ENCODE results near the gene THSD1. TPM values are rescaled to one million over a fixed set of nuclear protein-coding genes. Genes with fewer than 3 reads are reported as not detected.

The THSD1 gene
- total RNA-seq, 4 donors from 2014 or later: 1.2 to 1.9 (median 1.8) TPM

DNA sequence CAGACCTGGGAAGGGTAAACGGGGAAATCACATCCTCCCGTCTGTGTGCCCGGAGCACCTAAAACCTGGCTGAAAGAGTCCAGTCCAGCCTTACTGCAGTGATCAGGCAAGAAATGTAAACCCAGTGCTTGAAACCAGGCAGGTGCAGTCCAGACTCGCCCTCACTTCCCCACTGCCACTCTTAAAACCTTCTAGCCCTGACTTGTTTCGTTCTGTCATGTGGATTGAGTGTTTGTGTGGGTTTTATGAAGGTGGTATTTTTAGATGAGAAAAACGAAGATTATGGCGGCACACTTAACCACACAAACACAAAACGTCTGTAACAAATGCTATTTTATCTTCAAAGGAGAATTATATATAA lies 48.5 kb upstream of the THSD1 start:
- intact Hi-C loops (cut with DNase I; ENCODE audit: low total_unique reads): no loop called here
- peak overlapping the region; percentile 92 to 98 (median 95) for H3K27ac ChIP-seq
- H3K9me3 ChIP-seq: no peaks in the 10 kb centered on the region
- TF ChIP-seq POLR2A (IDR thresholded peaks at IDR 0.05) (no peak), EP300 (IDR thresholded peaks at IDR 0.05; ENCODE audit: low read depth) (no peak), POLR2AphosphoS5 (IDR thresholded peaks at IDR 0.05) (no peak)
- TF ChIP-seq, protein P1, sequence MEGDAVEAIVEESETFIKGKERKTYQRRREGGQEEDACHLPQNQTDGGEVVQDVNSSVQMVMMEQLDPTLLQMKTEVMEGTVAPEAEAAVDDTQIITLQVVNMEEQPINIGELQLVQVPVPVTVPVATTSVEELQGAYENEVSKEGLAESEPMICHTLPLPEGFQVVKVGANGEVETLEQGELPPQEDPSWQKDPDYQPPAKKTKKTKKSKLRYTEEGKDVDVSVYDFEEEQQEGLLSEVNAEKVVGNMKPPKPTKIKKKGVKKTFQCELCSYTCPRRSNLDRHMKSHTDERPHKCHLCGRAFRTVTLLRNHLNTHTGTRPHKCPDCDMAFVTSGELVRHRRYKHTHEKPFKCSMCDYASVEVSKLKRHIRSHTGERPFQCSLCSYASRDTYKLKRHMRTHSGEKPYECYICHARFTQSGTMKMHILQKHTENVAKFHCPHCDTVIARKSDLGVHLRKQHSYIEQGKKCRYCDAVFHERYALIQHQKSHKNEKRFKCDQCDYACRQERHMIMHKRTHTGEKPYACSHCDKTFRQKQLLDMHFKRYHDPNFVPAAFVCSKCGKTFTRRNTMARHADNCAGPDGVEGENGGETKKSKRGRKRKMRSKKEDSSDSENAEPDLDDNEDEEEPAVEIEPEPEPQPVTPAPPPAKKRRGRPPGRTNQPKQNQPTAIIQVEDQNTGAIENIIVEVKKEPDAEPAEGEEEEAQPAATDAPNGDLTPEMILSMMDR (IDR thresholded peaks at IDR 0.05): no peak
- peak; percentile 53 for DNase-seq
- no peaks in the 10 kb centered on the region for H3K27me3 ChIP-seq
- H3K36me3 ChIP-seq: peaks cover 0 to 3% (median 0%) of the 10 kb centered on the region in 4 donors
- in situ Hi-C loops (cut with MboI; ENCODE audit: low pct_ligation_motif_present in 1 of 4, low pct_unique_long_range_greater_than_20kb in 1 of 4, low sequenced_read_pairs in 3 of 4): loop anchor here in 3 of 4 donors (25.0 kb wide), 3 partner anchors 208 to 442 kb away; partner anchors contain the start of genes SUGT1 (in 2 of the 3), ALG11 (in 1 of the 3), ATP7B (in 1 of the 3) and UTP14C (in 1 of the 3)
- WGBS, 2 donors (ENCODE audit: low coverage in 1 of 2): 6 to 9% methylated on average over 7 to 8 of the region's 8 CpGs
- peaks cover 6 to 28% (median 17%) of the 10 kb centered on the region in 4 donors for H3K4me1 ChIP-seq
- peak overlapping the region; percentile 72 to 90 (median 80) for H3K4me3 ChIP-seq

DNA sequence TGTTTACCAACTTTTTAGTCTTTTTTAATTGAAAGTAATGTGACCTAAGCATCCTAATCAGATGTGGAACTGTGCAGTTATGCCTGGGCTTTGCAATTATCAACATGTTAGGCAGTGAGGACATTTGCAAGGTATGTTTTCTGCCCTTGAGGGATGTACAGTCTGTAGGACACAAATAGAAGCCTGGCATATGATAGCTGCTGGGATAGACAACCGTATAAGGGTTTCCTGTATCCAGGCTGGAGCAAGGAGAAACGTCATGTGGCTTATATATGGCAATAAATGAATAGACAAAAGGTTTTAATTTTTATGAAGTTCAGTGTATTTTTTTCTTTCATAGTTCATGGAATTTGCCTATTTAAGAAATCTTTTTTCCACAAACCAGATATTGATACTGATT lies 46.5 kb upstream of the THSD1 start:
- Histone ChIP-seq H3K4me3 (no peak overlapping the region), H3K27ac (no peak overlapping the region), H3K36me3 (no peaks in the 10 kb centered on the region), H3K9me3 (no peaks in the 10 kb centered on the region), H3K27me3 (no peaks in the 10 kb centered on the region), H3K4me1 (peaks cover 13 to 47% (median 34%) of the 10 kb centered on the region in 4 donors)
- intact Hi-C loops (cut with DNase I; ENCODE audit: low total_unique reads) (no loop called here), in situ Hi-C loops (cut with MboI; ENCODE audit: low pct_ligation_motif_present in 1 of 4, low pct_unique_long_range_greater_than_20kb in 1 of 4, low sequenced_read_pairs in 3 of 4) (loop anchor here in 3 of 4 donors (25.0 kb wide), 3 partner anchors 210 to 440 kb away; partner anchors contain the start of genes SUGT1 (in 2 of the 3), ALG11 (in 1 of the 3), ATP7B (in 1 of the 3) and UTP14C (in 1 of the 3))
- no peak for DNase-seq
- TF ChIP-seq POLR2A (IDR thresholded peaks at IDR 0.05): no peak
- TF ChIP-seq, protein P1 (IDR thresholded peaks at IDR 0.05): no peak
- no peak for TF ChIP-seq POLR2AphosphoS5 (IDR thresholded peaks at IDR 0.05)
- no peak for TF ChIP-seq EP300 (IDR thresholded peaks at IDR 0.05; ENCODE audit: low read depth)
- WGBS, 2 donors (ENCODE audit: low coverage in 1 of 2): 77 to 78% methylated on average over 2 of the region's 2 CpGs

DNA sequence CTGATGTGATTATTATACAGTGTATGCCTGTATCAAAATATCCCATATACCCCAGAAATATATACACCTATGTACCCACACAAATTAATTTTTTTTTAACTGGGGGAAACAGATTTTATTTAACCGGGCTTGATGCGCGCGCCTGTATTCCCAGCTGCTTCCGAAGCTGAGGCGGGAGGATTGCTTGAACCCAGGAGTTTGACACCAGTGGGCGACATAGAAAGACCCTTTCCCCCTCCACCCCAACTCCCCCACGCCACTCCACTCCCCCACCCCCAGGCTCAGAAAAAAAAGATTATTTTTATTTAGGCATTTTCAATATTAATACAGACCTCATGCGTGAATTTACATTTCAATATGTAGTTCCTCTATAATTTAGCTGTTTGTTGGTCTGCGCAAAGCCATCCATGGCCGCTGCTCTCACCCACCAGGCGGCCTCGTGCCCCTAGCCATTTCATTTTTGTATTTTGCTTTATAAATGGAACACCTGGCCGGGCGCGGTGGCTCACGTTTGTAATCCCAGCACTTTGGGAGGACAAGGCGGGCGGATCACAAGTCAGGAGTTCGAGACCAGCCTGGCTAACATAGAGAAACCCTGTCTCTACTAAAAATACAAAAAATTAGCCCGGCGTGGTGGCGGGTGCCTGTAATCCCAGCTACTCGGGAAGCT lies 45.3 kb upstream of the THSD1 start:
- DNase-seq: no peak
- no peaks in the 10 kb centered on the region for H3K27me3 ChIP-seq
- H3K9me3 ChIP-seq: no peaks in the 10 kb centered on the region
- no peak overlapping the region for H3K4me3 ChIP-seq
- no peak for TF ChIP-seq POLR2A (IDR thresholded peaks at IDR 0.05)
- TF ChIP-seq POLR2AphosphoS5 (IDR thresholded peaks at IDR 0.05): no peak
- TF ChIP-seq, protein P1 (IDR thresholded peaks at IDR 0.05): no peak
- no peak for TF ChIP-seq EP300 (IDR thresholded peaks at IDR 0.05; ENCODE audit: low read depth)
- 76 to 89% methylated on average over 14 to 24 of the region's 24 CpGs for WGBS, 2 donors (ENCODE audit: low coverage in 1 of 2)
- intact Hi-C loops (cut with DNase I; ENCODE audit: low total_unique reads): no loop called here
- no peaks in the 10 kb centered on the region for H3K36me3 ChIP-seq
- peak overlapping the region in 2 of 4 donors; percentile 94 to 97 for H3K27ac ChIP-seq
- peaks cover 8 to 43% (median 30%) of the 10 kb centered on the region in 4 donors for H3K4me1 ChIP-seq
- in situ Hi-C loops (cut with MboI; ENCODE audit: low pct_ligation_motif_present in 1 of 4, low pct_unique_long_range_greater_than_20kb in 1 of 4, low sequenced_read_pairs in 3 of 4): loop anchor here in 3 of 4 donors (25.0 kb wide), 3 partner anchors 211 to 439 kb away; partner anchors contain the start of genes SUGT1 (in 2 of the 3), ALG11 (in 1 of the 3), ATP7B (in 1 of the 3) and UTP14C (in 1 of the 3)

DNA sequence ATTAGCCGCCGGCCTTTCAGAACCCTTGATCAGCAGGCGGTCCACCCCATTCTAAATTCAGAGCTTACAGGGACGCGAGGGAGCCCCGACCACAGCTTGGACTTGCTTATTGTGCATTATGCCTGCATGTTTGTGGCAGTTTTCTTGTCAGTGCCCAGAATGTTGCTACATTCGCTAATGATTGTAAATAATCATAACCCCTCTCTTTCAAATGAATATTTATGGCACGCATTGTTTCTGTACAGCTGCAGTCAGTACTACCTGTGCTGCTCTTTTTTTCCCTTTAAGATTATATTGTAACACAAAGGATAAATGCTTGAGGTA lies 44.8 kb upstream of the THSD1 start:
- intact Hi-C loops (cut with DNase I; ENCODE audit: low total_unique reads): no loop called here
- in situ Hi-C loops (cut with MboI; ENCODE audit: low pct_ligation_motif_present in 1 of 4, low pct_unique_long_range_greater_than_20kb in 1 of 4, low sequenced_read_pairs in 3 of 4): loop anchor here in 3 of 4 donors (25.0 kb wide), 3 partner anchors 212 to 438 kb away; partner anchors contain the start of genes SUGT1 (in 2 of the 3), ALG11 (in 1 of the 3), ATP7B (in 1 of the 3) and UTP14C (in 1 of the 3)
- TF ChIP-seq, protein P1 (IDR thresholded peaks at IDR 0.05): peak in 1 of 5 experiments; percentile 83
- TF ChIP-seq POLR2AphosphoS5 (IDR thresholded peaks at IDR 0.05) (no peak), EP300 (IDR thresholded peaks at IDR 0.05; ENCODE audit: low read depth) (no peak), POLR2A (IDR thresholded peaks at IDR 0.05) (no peak)
- WGBS, 2 donors (ENCODE audit: low coverage in 1 of 2): 7 to 33% methylated on average over 2 to 7 of the region's 8 CpGs
- no peaks in the 10 kb centered on the region for H3K27me3 ChIP-seq
- no peak for DNase-seq
- H3K9me3 ChIP-seq: no peaks in the 10 kb centered on the region
- H3K4me1 ChIP-seq: peaks cover 8 to 39% (median 27%) of the 10 kb centered on the region in 4 donors
- peak overlapping the region in 2 of 4 donors; percentile 66 to 97 for H3K4me3 ChIP-seq
- H3K36me3 ChIP-seq: no peaks in the 10 kb centered on the region
- H3K27ac ChIP-seq: peak overlapping the region; percentile 94 to 99 (median 96)
